ENCODE data around the gene C20orf204.

The C20orf204 gene

GRCh38 chr20:64072498-64073063, 36.6 kb downstream of the C20orf204 start:
- DNase-seq = no peak

GRCh38 chr20:64073476-64074183, 37.6 kb downstream of the C20orf204 start:
- DNase-seq = no peak

- no peak for DNase-seq
Observed at GRCh38 chr20:64074184-64074789, 38.3 kb downstream of the C20orf204 start.

- no peak for DNase-seq
Observed at GRCh38 chr20:64074963-64075362, 39.0 kb downstream of the C20orf204 start.

GRCh38 chr20:64075556-64075955, 39.6 kb downstream of the C20orf204 start:
- no peak for DNase-seq

- no peak for DNase-seq
Observed at GRCh38 chr20:64076061-64076997, 40.3 kb downstream of the C20orf204 start.

- DNase-seq = no peak
Observed at GRCh38 chr20:64077094-64077493, 41.1 kb downstream of the C20orf204 start.

GRCh38 chr20:64077541-64077875, 41.5 kb downstream of the C20orf204 start:
- no peak for DNase-seq

- no peak for DNase-seq
Observed at GRCh38 chr20:64077876-64078551, 42.0 kb downstream of the C20orf204 start.

GRCh38 chr20:64078934-64079272, 42.9 kb downstream of the C20orf204 start:
- DNase-seq = no peak

GRCh38 chr20:64079273-64080012, 43.5 kb downstream of the C20orf204 start, which contains the start of gene RGS19:
Gene RGS19, minus strand, starts transcription at chr20:64079518. Its CDS starts 2,632 bp downstream, at chr20:64076886.
- peak; percentile 55 for DNase-seq

- no peak for DNase-seq
Observed at GRCh38 chr20:64080013-64080812, 44.2 kb downstream of the C20orf204 start, which contains the start of gene OPRL1. Gene OPRL1, plus strand, starts transcription at chr20:64080082. Its CDS starts 12,639 bp downstream, at chr20:64092721.

- DNase-seq = no peak
Observed at GRCh38 chr20:64080813-64081623, 45.0 kb downstream of the C20orf204 start.

- no peak for DNase-seq
Observed at GRCh38 chr20:64081624-64081964, 45.6 kb downstream of the C20orf204 start.

- DNase-seq = no peak
Observed at GRCh38 chr20:64082126-64082731, 46.2 kb downstream of the C20orf204 start.

- no peak for DNase-seq
Observed at GRCh38 chr20:64082820-64083377, 46.9 kb downstream of the C20orf204 start.

GRCh38 chr20:64083378-64083803, 47.4 kb downstream of the C20orf204 start:
- peak; percentile 56 for DNase-seq

- DNase-seq = no peak
Observed at GRCh38 chr20:64083804-64084684, 48.1 kb downstream of the C20orf204 start, which contains the start of gene LKAAEAR1. Gene LKAAEAR1, minus strand, starts transcription at chr20:64084398. Its CDS starts 179 bp downstream, at chr20:64084219.

Measured in NCI-H526 treated with DMSO at 0.1 percent for 48 hours (cell line).